H1 (cell line): ENCODE results near the gene MOB3B. TPM values are rescaled to one million over a fixed set of nuclear protein-coding genes. Genes with fewer than 3 reads are reported as not detected.

Experiments used
- CTCF ChIA-PET: fragments of 300-600 bp; sonication (Branson Sonifier 250); formaldehyde crosslinking; loops from one replicate; lab custom pipeline; 2021; ENCODE audit not compliant: partially characterized antibody; lab: Charles Lee
- POLR2A ChIA-PET: fragments of 300-600 bp; sonication (Branson Sonifier 250); formaldehyde crosslinking; loops from one replicate; lab custom pipeline; 2021; ENCODE audit warnings: inconsistent platforms; ENCODE audit not compliant: partially characterized antibody; lab: Charles Lee
- DNase-seq, 2 experiments: peaks; one replicate each; pipeline versions ENCODE4 v3.0.0 to v3.0.0-alpha.2; 2010 to 2022; ENCODE audit warnings: low spot score in 2 of 2, low read depth in 1 of 2, mixed read lengths in 1 of 2
- FAIRE-seq: peaks from 2 replicates; lab custom pipeline; 2011; peaks lifted over from hg19 to GRCh38; lab: Jason Lieb, UNC
- H2AFZ ChIP-seq: 2 replicates; pipeline ENCODE4 v1.8.1; 2012; ENCODE audit warnings: low read length, inconsistent platforms
- H2AK5ac ChIP-seq: 2 replicates; pipeline ENCODE4 v1.6.1; 2013; ENCODE audit warnings: low read depth, low read length
- H2BK120ac ChIP-seq: replicated peaks from 2 replicates; pipeline ENCODE3; 2013; ENCODE audit warnings: low read depth, low read length, inconsistent platforms
- H2BK12ac ChIP-seq: 2 replicates; pipeline ENCODE4 v1.6.1; 2013; ENCODE audit warnings: low read depth, low read length
- H2BK15ac ChIP-seq: 2 replicates; pipeline ENCODE4 v1.6.1; 2013; ENCODE audit warnings: low read length
- H2BK20ac ChIP-seq: 2 replicates; pipeline ENCODE4 v1.6.1; 2013; ENCODE audit warnings: low read length
- H2BK5ac ChIP-seq: 2 replicates; pipeline ENCODE4 v1.6.1; 2013; ENCODE audit warnings: low read depth, low read length
- H3K14ac ChIP-seq: 2 replicates; pipeline ENCODE4 v1.6.1; 2013; ENCODE audit warnings: inconsistent platforms; ENCODE audit not compliant: insufficient read length
- H3K18ac ChIP-seq: 2 replicates; pipeline ENCODE4 v1.6.1; 2013; ENCODE audit warnings: low read length; ENCODE audit errors: extremely low read depth
- H3K23ac ChIP-seq: 2 replicates; pipeline ENCODE4 v1.6.1; 2013; ENCODE audit warnings: inconsistent platforms; ENCODE audit not compliant: insufficient read length
- H3K23me2 ChIP-seq: 2 replicates; pipeline ENCODE4 v1.6.1; 2013; ENCODE audit warnings: low read depth, low read length
- H3K27ac ChIP-seq: 2 replicates; pipeline ENCODE4 v1.6.1; 2011; ENCODE audit warnings: low read depth, low read length, inconsistent platforms
- H3K27me3 ChIP-seq, 4 experiments: replicated peaks in 1 of 4; 1 replicate in 1 of 4; 2 replicates in 3 of 4; pipeline versions ENCODE4 v1.6.1 to v1.8.1; 2011 to 2013; ENCODE audit warnings: low read length in 3 of 4, mild to moderate bottlenecking in 3 of 4, inconsistent platforms in 2 of 4, mixed read lengths in 2 of 4, moderate library complexity in 1 of 4; ENCODE audit not compliant: control insufficient read depth in 3 of 4, insufficient read depth in 3 of 4; ENCODE audit errors: extremely low read depth in 1 of 4
- H3K36me3 ChIP-seq, 4 experiments: 2 replicates each; pipeline versions ENCODE4 v1.6.1 to v1.8.1; 2011 to 2013; ENCODE audit warnings: mild to moderate bottlenecking in 4 of 4, low read length in 3 of 4, moderate library complexity in 2 of 4, control low read depth in 1 of 4, inconsistent platforms in 1 of 4; ENCODE audit not compliant: insufficient read depth in 4 of 4, control insufficient read depth in 2 of 4
- H3K4ac ChIP-seq: replicated peaks from 2 replicates; pipeline ENCODE3; 2013; ENCODE audit warnings: low read length, low read depth, mixed read lengths, inconsistent platforms; ENCODE audit not compliant: insufficient read length
- H3K4me1 ChIP-seq, 4 experiments: replicated peaks in 1 of 4; 1 replicate in 1 of 4; 2 replicates in 3 of 4; pipeline versions ENCODE4 v1.6.1 to v1.8.1; 2011 to 2013; ENCODE audit warnings: low read length in 3 of 4, inconsistent platforms in 2 of 4, mixed read lengths in 1 of 4; ENCODE audit not compliant: insufficient read depth in 4 of 4, control insufficient read depth in 3 of 4
- H3K4me2 ChIP-seq, 2 experiments: 2 replicates each; pipeline versions ENCODE4 v1.6.1 to v1.8.1; 2011 to 2013; ENCODE audit warnings: low read depth in 2 of 2, low read length in 2 of 2, control low read depth in 1 of 2, inconsistent platforms in 1 of 2, mild to moderate bottlenecking in 1 of 2; ENCODE audit not compliant: insufficient read depth in 1 of 2
- H3K4me3 ChIP-seq, 4 experiments: fragments of 200-600, 300-600 bp in 1 of 4; sonication (generic), shearing (Covaris generic), sonication (Bioruptor Twin) in 1 of 4; 2 replicates each; pipeline versions ENCODE4 v1.5.1 to v1.8.1; 2011 to 2016; ENCODE audit warnings: low read length in 4 of 4, low read depth in 3 of 4, control low read depth in 2 of 4, inconsistent platforms in 2 of 4, mild to moderate bottlenecking in 2 of 4, mixed read lengths in 1 of 4, moderate library complexity in 1 of 4; ENCODE audit not compliant: insufficient read depth in 2 of 4; ENCODE audit errors: extremely low read depth in 1 of 4
- H3K56ac ChIP-seq: replicated peaks from 2 replicates; pipeline ENCODE3; 2013; ENCODE audit warnings: low read depth, mild to moderate bottlenecking, mixed read lengths, low read length, inconsistent platforms; ENCODE audit not compliant: insufficient read length
- H3K79me1 ChIP-seq: 2 replicates; pipeline ENCODE4 v1.6.1; 2013; ENCODE audit warnings: low read depth, low read length, control low read depth
- H3K79me2 ChIP-seq, 2 experiments: 2 replicates each; pipeline versions ENCODE4 v1.6.1 to v1.8.1; 2012 to 2013; ENCODE audit warnings: low read length in 2 of 2, mild to moderate bottlenecking in 2 of 2, inconsistent platforms in 1 of 2; ENCODE audit not compliant: insufficient read depth in 2 of 2, control insufficient read depth in 1 of 2
- H3K9ac ChIP-seq, 4 experiments: replicated peaks in 1 of 4; 1 replicate in 1 of 4; 2 replicates in 3 of 4; pipeline versions ENCODE4 v1.6.1 to v1.8.1; 2011 to 2013; ENCODE audit warnings: low read depth in 3 of 4, low read length in 3 of 4, control low read depth in 2 of 4, mild to moderate bottlenecking in 2 of 4, moderate library complexity in 2 of 4, inconsistent platforms in 1 of 4; ENCODE audit errors: extremely low read depth in 1 of 4
- H3K9me3 ChIP-seq, 2 experiments: 2 replicates each; pipeline versions ENCODE4 v1.6.1 to v1.8.1; 2012 to 2013; ENCODE audit warnings: mild to moderate bottlenecking in 2 of 2, moderate library complexity in 2 of 2, control low read depth in 1 of 2, inconsistent platforms in 1 of 2, low read depth in 1 of 2, low read length in 1 of 2, mixed read lengths in 1 of 2; ENCODE audit not compliant: insufficient read depth in 2 of 2
- H4K20me1 ChIP-seq, 2 experiments: replicated peaks in 1 of 2; 2 replicates each; pipeline versions ENCODE3 to v1.8.1; 2011 to 2013; ENCODE audit warnings: inconsistent platforms in 2 of 2, low read length in 2 of 2, mild to moderate bottlenecking in 1 of 2; ENCODE audit not compliant: insufficient read depth in 2 of 2, control insufficient read depth in 1 of 2
- H4K5ac ChIP-seq: 2 replicates; pipeline ENCODE4 v1.6.1; 2013; ENCODE audit warnings: low read length, low read depth, mixed read lengths, inconsistent platforms; ENCODE audit not compliant: insufficient read length
- H4K8ac ChIP-seq: 2 replicates; pipeline ENCODE4 v1.8.0; 2013; ENCODE audit warnings: mild to moderate bottlenecking, moderate library complexity, low read length, inconsistent platforms; ENCODE audit not compliant: insufficient read depth; ENCODE audit errors: extremely low read depth
- H4K91ac ChIP-seq: replicated peaks from 2 replicates; pipeline ENCODE3; 2013; ENCODE audit warnings: low read length, mixed read lengths, inconsistent platforms; ENCODE audit not compliant: insufficient read length
- BCL11A ChIP-seq, 2 experiments: IDR thresholded peaks; one replicate each; pipeline ENCODE4 v1.6.1; 2011; ENCODE audit warnings: low read depth in 2 of 2, low read length in 2 of 2, mild to moderate bottlenecking in 2 of 2
- CHD1 ChIP-seq: IDR thresholded peaks from 2 replicates; pipeline ENCODE4 v1.6.1; 2012; ENCODE audit warnings: low read depth, low read length, improper control_type of control experiment
- EGR1 ChIP-seq: IDR thresholded peaks from 2 replicates; pipeline ENCODE4 v1.6.1; 2011; ENCODE audit warnings: low read depth, low read length, borderline replicate concordance
- HDAC2 ChIP-seq, 2 experiments: fragments of 300-600 bp in 1 of 2; sonication (generic) in 1 of 2; IDR thresholded peaks; 2 replicates each; pipeline ENCODE4 v1.6.1; 2011 to 2012; ENCODE audit warnings: low read depth in 2 of 2, low read length in 2 of 2, mild to moderate bottlenecking in 2 of 2, moderate library complexity in 2 of 2, borderline replicate concordance in 1 of 2, inconsistent platforms in 1 of 2
- JUN ChIP-seq: IDR thresholded peaks from 2 replicates; pipeline ENCODE4 v1.6.1; 2011; ENCODE audit warnings: low read depth, mild to moderate bottlenecking, improper control_type of control experiment, low read length
- JUND ChIP-seq: IDR thresholded peaks from 2 replicates; pipeline ENCODE4 v1.6.1; 2011; ENCODE audit warnings: mild to moderate bottlenecking, improper control_type of control experiment, low read length
- RAD21 ChIP-seq, 2 experiments: IDR thresholded peaks in 1 of 2; conservative IDR thresholded peaks in 1 of 2; 2 replicates each; pipeline ENCODE4 v1.6.1; 2011; ENCODE audit warnings: low read depth in 2 of 2, low read length in 2 of 2, improper control_type of control experiment in 1 of 2, inconsistent platforms in 1 of 2, mild to moderate bottlenecking in 1 of 2, moderate library complexity in 1 of 2
- RBBP5 ChIP-seq: IDR thresholded peaks from 2 replicates; pipeline ENCODE4 v1.7.1; 2012; ENCODE audit warnings: low read depth, mild to moderate bottlenecking, inconsistent platforms, low read length, moderate library complexity, borderline replicate concordance
- RXRA ChIP-seq: IDR thresholded peaks from 2 replicates; pipeline ENCODE4 v1.6.1; 2011; ENCODE audit warnings: low read depth, mild to moderate bottlenecking, low read length, moderate library complexity; ENCODE audit not compliant: insufficient read depth
- SP1 ChIP-seq: IDR thresholded peaks from 2 replicates; pipeline ENCODE4 v1.6.1; 2011; ENCODE audit warnings: low read depth, low read length
- WGBS, 2 experiments: shearing (Covaris generic) in 1 of 2; methylation state at CpG; one replicate each; pipeline versions ENCODE4 v1.1.6 to v1.1.7; 2013 to 2015; ENCODE audit warnings: low lambda C conversion rate in 2 of 2, mixed read lengths in 2 of 2, inconsistent platforms in 1 of 2, low coverage in 1 of 2, missing lambda C conversion rate in 1 of 2; ENCODE audit not compliant: insufficient replicate concordance in 2 of 2, insufficient coverage in 1 of 2, insufficient read length in 1 of 2; ENCODE audit errors: extremely low coverage in 1 of 2, missing lambda C conversion rate in 1 of 2; 5-methylcytosine and 5-hydroxymethylcytosine counted together
- polyA plus RNA-seq, 7 experiments: library from polyadenylated mRNA; depleted of rRNA in 3 of 7; stranded (reverse) in 5 of 7; unstranded in 2 of 7; fragments of >200 nt in 5 of 7; fragments of 200-250 nt in 2 of 7; gene quantifications; 1 replicate in 5 of 7; 2 replicates in 1 of 7; 4 replicates in 1 of 7; pipeline versions ENCODE4 v1.2.1 to v1.2.3, GENCODE V29; 2011 to 2013; ENCODE audit warnings: missing spikeins in 2 of 7, mixed read lengths in 2 of 7
- total RNA-seq: library from RNA; stranded (reverse); fragmentation: NEBNext Ultra II Directional; extraction: Animal tissue kit (Norgen Biotek cat#: 25700); gene quantifications from 2 replicates; pipeline ENCODE4 v1.2.1, GENCODE V29; 2021

Gene MOB3B
- total and polyA plus RNA-seq, 2 of the 8 experiments (the other 6 are each of a cell fraction or from before 2014, with no cell fraction given), result 12.7 to 16.1 TPM

GRCh38 chr9:27440888-27441740 lies 88.5 kb downstream of the MOB3B start:
- Histone ChIP-seq H3K4me3 (no peak overlapping the region), H3K79me1 (no peaks in the 10 kb centered on the region; the same call in 1 of the 2 replicates), H3K79me2 (0 out of 4 replicates have a peak, but pooled peaks cover 0 to 3% of the 10 kb centered on the region in 2 experiments), H3K9ac (no peak overlapping the region; a peak in 1 of 7 replicates), H3K27ac (no peak overlapping the region), H3K23me2 (no peaks in the 10 kb centered on the region), H4K5ac (no peak overlapping the region), H2AK5ac (no peak overlapping the region), H3K36me3 (no peaks in the 10 kb centered on the region), H2BK12ac (no peak overlapping the region), H4K8ac (no peak overlapping the region), H2BK120ac (no peak overlapping the region), H3K4me2 (no peak overlapping the region), H4K91ac (no peak overlapping the region), H3K9me3 (no peaks in the 10 kb centered on the region), H3K27me3 (no peaks in the 10 kb centered on the region), H3K23ac (no peak overlapping the region), H3K4ac (no peak overlapping the region), H2BK20ac (no peak overlapping the region), H2BK15ac (no peak overlapping the region), H2BK5ac (no peak overlapping the region), H3K4me1 (peaks cover 0 to 7% (median 2%) of the 10 kb centered on the region in 4 experiments; a peak in 4 of 7 replicates), H4K20me1 (no peaks in the 10 kb centered on the region), H3K56ac (no peak overlapping the region), H3K18ac (no peak overlapping the region), H3K14ac (no peak overlapping the region), H2AFZ (no peak overlapping the region)
- POLR2A ChIA-PET, result no interaction called here
- DNase-seq (no peak), FAIRE-seq (no peak)
- TF ChIP-seq JUND, result no peak
- no peak for TF ChIP-seq RAD21 (IDR thresholded peaks at IDR 0.05 in 1 of 2, conservative IDR thresholded peaks at IDR 0.05 in 1 of 2; ENCODE audit: low read depth in 2 of 2, low read length in 2 of 2)
- no peak for TF ChIP-seq HDAC2 (IDR thresholded peaks at IDR 0.05; ENCODE audit: borderline replicate concordance in 1 of 2, low read depth in 2 of 2, low read length in 2 of 2)
- no peak for TF ChIP-seq CHD1
- TF ChIP-seq SP1, result no peak
- TF ChIP-seq EGR1, result no peak
- TF ChIP-seq JUN, result no peak
- TF ChIP-seq RXRA, result no peak
- TF ChIP-seq RBBP5, result no peak
- no peak for TF ChIP-seq BCL11A (IDR thresholded peaks at IDR 0.05; ENCODE audit: low read depth in 2 of 2, low read length in 2 of 2)
- WGBS, 2 experiments, result 90% methylated on average over 5 of the region's 5 CpGs; no CpG with 5 or more reads in 1 of the 2 experiments
- CTCF ChIA-PET, result no interaction called here
